Measurements from ENCODE around the gene HSPA12B. TPM values are rescaled to one million over a fixed set of nuclear protein-coding genes. Genes with fewer than 3 reads are reported as not detected.
A peak's percentile ranks its signal among the peaks of the same experiment; 100 is the strongest.

Gene HSPA12B
- total and polyA plus RNA-seq, 2 of the 13 experiments (the other 11 are each of a cell fraction or from before 2014, with no cell fraction given) = 0.01 TPM; not detected in 1

DNA sequence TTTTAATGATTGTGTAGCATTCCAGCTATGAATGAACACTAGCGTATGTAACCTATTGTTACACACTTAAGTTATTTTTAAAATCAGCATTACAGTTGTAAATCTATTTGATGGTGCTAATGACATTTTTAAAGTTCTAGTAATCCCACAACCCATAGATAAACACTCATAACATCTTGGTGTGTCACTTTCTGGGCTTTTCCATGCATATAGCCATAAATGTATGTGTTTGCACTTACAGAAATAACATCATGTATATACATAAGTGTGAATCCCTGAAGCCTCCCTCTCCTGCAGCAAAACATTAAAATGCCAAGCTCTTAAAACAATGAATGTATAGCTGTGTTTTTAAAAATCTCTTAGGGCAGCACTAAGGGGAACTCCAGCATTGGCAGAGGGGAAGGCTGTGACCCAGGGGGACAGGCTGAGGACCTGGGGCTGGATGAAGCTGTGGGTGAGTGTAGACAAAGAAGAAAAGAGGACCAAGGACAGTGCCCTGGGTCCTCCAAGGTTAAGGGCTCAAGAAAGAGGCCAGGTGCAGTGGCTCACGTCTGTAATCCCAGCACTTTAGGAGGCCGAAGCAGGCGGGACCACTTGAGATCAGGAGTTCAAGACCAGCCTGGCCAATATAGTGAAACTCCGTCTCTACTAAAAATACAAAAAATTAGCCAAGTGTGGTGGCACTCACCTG lies 55.0 kb downstream of the HSPA12B start:
- no peak for ATAC-seq
- CTCF ChIA-PET (ENCODE audit: low intra/inter-chr PET ratio, low total read pairs) = interaction anchor here (0.6 to 4.6 kb wide), 8 partner anchors 9 to 298 kb away, joined by 3 to 119 read pairs (median 4); partner anchors contain the start of genes AP5S1 and CDC25B
- H2AFZ ChIP-seq (ENCODE audit: low read length) = peak overlapping the region; percentile 75
- TF ChIP-seq CC2D1A (CRISPR knock-in tag; IDR thresholded peaks at IDR 0.05) (0 out of 2 replicates have a peak, but pooled peaks have one; percentile 36), HCFC1 (IDR thresholded peaks at IDR 0.05; ENCODE audit: low read depth, low read length) (no peak), ZSCAN31 (CRISPR knock-in tag; IDR thresholded peaks at IDR 0.05; ENCODE audit: low read depth) (no peak), CBX2 (IDR thresholded peaks at IDR 0.05; ENCODE audit: low read depth, low read length) (0 out of 2 replicates have a peak, but pooled peaks have one; percentile 17), CBX2 (CRISPR knock-in tag; IDR thresholded peaks at IDR 0.05; ENCODE audit: low read depth) (no peak), ZNF101 (CRISPR knock-in tag; IDR thresholded peaks at IDR 0.05; ENCODE audit: borderline replicate concordance, low read depth) (no peak), PRMT3 (CRISPR knock-in tag; IDR thresholded peaks at IDR 0.05; ENCODE audit: borderline replicate concordance, low read depth) (no peak), NCOA5 (CRISPR knock-in tag; IDR thresholded peaks at IDR 0.05) (no peak), FOXK1 (CRISPR knock-in tag; IDR thresholded peaks at IDR 0.05; ENCODE audit: borderline replicate concordance, low read depth) (0 out of 2 replicates have a peak, but pooled peaks have one; percentile 2), SRSF1 (optimal IDR thresholded peaks at IDR 0.05; ENCODE audit: low read depth, low read length) (no peak), SP2 (CRISPR knock-in tag; IDR thresholded peaks at IDR 0.05) (no peak), ARHGAP35 (CRISPR knock-in tag; IDR thresholded peaks at IDR 0.05; ENCODE audit: borderline replicate concordance) (no peak), SMARCE1 (IDR thresholded peaks at IDR 0.05; ENCODE audit: borderline replicate concordance) (no peak), NFE2L1 (CRISPR knock-in tag; IDR thresholded peaks at IDR 0.05; ENCODE audit: borderline replicate concordance) (no peak)
- TF ChIP-seq, protein P1, sequence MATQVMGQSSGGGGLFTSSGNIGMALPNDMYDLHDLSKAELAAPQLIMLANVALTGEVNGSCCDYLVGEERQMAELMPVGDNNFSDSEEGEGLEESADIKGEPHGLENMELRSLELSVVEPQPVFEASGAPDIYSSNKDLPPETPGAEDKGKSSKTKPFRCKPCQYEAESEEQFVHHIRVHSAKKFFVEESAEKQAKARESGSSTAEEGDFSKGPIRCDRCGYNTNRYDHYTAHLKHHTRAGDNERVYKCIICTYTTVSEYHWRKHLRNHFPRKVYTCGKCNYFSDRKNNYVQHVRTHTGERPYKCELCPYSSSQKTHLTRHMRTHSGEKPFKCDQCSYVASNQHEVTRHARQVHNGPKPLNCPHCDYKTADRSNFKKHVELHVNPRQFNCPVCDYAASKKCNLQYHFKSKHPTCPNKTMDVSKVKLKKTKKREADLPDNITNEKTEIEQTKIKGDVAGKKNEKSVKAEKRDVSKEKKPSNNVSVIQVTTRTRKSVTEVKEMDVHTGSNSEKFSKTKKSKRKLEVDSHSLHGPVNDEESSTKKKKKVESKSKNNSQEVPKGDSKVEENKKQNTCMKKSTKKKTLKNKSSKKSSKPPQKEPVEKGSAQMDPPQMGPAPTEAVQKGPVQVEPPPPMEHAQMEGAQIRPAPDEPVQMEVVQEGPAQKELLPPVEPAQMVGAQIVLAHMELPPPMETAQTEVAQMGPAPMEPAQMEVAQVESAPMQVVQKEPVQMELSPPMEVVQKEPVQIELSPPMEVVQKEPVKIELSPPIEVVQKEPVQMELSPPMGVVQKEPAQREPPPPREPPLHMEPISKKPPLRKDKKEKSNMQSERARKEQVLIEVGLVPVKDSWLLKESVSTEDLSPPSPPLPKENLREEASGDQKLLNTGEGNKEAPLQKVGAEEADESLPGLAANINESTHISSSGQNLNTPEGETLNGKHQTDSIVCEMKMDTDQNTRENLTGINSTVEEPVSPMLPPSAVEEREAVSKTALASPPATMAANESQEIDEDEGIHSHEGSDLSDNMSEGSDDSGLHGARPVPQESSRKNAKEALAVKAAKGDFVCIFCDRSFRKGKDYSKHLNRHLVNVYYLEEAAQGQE (IDR thresholded peaks at IDR 0.05; ENCODE audit: borderline replicate concordance in 1 of 2, low read depth in 1 of 2, low read length in 2 of 2) = peak; percentile 6 to 69; a peak in 3 of 4 replicates
- TF ChIP-seq, protein P2, sequence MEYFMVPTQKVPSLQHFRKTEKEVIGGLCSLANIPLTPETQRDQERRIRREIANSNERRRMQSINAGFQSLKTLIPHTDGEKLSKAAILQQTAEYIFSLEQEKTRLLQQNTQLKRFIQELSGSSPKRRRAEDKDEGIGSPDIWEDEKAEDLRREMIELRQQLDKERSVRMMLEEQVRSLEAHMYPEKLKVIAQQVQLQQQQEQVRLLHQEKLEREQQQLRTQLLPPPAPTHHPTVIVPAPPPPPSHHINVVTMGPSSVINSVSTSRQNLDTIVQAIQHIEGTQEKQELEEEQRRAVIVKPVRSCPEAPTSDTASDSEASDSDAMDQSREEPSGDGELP (IDR thresholded peaks at IDR 0.05; ENCODE audit: borderline replicate concordance, low read depth) = no peak
- TF ChIP-seq, protein P3, sequence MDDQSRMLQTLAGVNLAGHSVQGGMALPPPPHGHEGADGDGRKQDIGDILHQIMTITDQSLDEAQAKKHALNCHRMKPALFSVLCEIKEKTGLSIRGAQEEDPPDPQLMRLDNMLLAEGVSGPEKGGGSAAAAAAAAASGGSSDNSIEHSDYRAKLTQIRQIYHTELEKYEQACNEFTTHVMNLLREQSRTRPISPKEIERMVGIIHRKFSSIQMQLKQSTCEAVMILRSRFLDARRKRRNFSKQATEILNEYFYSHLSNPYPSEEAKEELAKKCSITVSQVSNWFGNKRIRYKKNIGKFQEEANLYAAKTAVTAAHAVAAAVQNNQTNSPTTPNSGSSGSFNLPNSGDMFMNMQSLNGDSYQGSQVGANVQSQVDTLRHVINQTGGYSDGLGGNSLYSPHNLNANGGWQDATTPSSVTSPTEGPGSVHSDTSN (CRISPR knock-in tag; IDR thresholded peaks at IDR 0.05; ENCODE audit: borderline replicate concordance) = no peak

More for the DNA sequence above, 55.0 kb downstream of the HSPA12B start:
- no TSS peak for BruUV-seq (replicated peaks)
- Histone ChIP-seq H3K4me2 (ENCODE audit: low read depth, low read length) (peak overlapping the region; percentile 92), H3K79me2 (ENCODE audit: insufficient read depth, low read length) (peaks cover 9% of the 10 kb centered on the region), H3K27ac (ENCODE audit: extremely low read length, insufficient read depth, low read length) (no peak overlapping the region), H3K27me3 (ENCODE audit: control insufficient read depth in 1 of 2, insufficient read depth in 2 of 2, low read length in 2 of 2) (peaks cover 0 to 18% of the 10 kb centered on the region in 2 experiments; a peak in 3 of 5 replicates), H4K20me1 (ENCODE audit: insufficient read depth, low read length) (peaks cover 5% of the 10 kb centered on the region; the same call in 1 of the 2 replicates), H3K36me3 (replicated peaks in 1 of 2; ENCODE audit: control insufficient read depth in 1 of 2, insufficient read depth in 2 of 2, low read length in 2 of 2) (no peaks in the 10 kb centered on the region), H3K9me3 (ENCODE audit: low read length) (no peaks in the 10 kb centered on the region), H3K4me3 (replicated peaks in 1 of 3; ENCODE audit: insufficient read depth in 1 of 3, low read depth in 2 of 3, low read length in 3 of 3) (peak overlapping the region; percentile 31 to 57 (median 56); a peak in 5 of 6 replicates), H3K9ac (ENCODE audit: insufficient read depth, low read depth, low read length) (peak overlapping the region; percentile 55; the same call in 1 of the 2 replicates), H3K4me1 (ENCODE audit: insufficient read depth, low read length) (peaks cover 73% of the 10 kb centered on the region)
- intact Hi-C loops (cut with micrococcal nuclease; ENCODE audit: unreplicated experiment) (loop anchor here (1.0 to 2.0 kb wide), 3 partner anchors 31 to 68 kb away; partner anchors contain the start of gene MAVS), in situ Hi-C loops (cut with HindIII; ENCODE audit: extremely low pct_ligation_motif_present, low pct_unique_long_range_greater_than_20kb) (loop anchor here (5.0 kb wide), 1 partner anchor 60 kb away; the partner anchor contains the start of gene MAVS)
- DNase-seq (ENCODE audit: low spot score) (no peak), FAIRE-seq (no peak)
- 40% methylated on average over 5 of the region's 5 CpGs for WGBS (ENCODE audit: low lambda C conversion rate)
- POLR2A ChIA-PET = interaction anchor here (1.5 to 10.4 kb wide), 5 partner anchors 8 to 67 kb away, joined by 4 to 134 read pairs (median 12); partner anchors contain the start of genes ADISSP, AP5S1 and CDC25B

Data from HepG2 (cell line).